ENCODE results near the gene GP2.

DNA sequence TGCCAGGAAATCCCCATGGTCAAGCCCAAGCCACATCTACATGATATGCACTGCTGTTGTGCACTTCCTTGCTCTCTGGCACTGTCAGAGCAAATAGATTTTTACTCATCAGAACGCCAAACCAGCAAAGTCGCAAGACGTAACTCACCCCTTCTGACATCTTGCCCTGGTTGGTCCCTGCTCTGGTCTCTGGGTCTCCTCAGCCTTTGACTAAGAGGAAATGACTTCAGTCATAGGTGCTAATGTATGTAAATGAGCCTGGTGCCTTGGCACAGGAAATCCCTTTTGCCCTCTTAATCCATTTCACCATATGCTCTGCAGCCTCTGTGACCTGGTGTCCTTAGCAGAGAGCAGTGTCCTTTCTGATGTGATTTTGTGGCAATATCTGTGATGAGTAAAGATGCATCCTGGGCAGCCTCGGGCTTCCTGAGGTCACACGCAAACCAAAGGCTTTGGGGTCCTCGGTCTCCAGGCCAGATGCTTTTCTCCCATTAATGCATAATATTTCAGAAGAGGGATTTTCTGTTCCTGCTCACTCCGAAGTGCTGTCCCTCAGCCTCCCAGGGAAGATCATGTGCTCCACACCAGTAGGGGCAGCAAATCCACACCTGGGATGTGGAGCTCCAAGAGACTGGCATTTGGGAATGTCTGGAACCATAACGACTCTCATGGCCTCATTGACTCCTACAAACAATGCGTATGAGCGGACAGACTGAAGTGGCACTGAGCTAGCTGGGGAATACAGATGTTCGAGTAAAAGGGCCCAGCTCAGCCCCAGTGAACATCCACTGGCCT lies 66.9 kb downstream of the GP2 start:
- no peak for TF ChIP-seq EZH2 (IDR thresholded peaks at IDR 0.05; ENCODE audit: borderline replicate concordance, low read length)
- TF ChIP-seq, protein P1, sequence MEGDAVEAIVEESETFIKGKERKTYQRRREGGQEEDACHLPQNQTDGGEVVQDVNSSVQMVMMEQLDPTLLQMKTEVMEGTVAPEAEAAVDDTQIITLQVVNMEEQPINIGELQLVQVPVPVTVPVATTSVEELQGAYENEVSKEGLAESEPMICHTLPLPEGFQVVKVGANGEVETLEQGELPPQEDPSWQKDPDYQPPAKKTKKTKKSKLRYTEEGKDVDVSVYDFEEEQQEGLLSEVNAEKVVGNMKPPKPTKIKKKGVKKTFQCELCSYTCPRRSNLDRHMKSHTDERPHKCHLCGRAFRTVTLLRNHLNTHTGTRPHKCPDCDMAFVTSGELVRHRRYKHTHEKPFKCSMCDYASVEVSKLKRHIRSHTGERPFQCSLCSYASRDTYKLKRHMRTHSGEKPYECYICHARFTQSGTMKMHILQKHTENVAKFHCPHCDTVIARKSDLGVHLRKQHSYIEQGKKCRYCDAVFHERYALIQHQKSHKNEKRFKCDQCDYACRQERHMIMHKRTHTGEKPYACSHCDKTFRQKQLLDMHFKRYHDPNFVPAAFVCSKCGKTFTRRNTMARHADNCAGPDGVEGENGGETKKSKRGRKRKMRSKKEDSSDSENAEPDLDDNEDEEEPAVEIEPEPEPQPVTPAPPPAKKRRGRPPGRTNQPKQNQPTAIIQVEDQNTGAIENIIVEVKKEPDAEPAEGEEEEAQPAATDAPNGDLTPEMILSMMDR (IDR thresholded peaks at IDR 0.05; ENCODE audit: low read length) = no peak

Data from OCI-LY1 (cell line).